ENCODE results near the gene MEF2C. TPM values are rescaled to one million over a fixed set of nuclear protein-coding genes. Genes with fewer than 3 reads are reported as not detected.

Gene MEF2C
- total RNA-seq, 2 donors from 2014 or later: 13.9 to 44.0 TPM

- Histone ChIP-seq H3K27me3 (replicated peaks; ENCODE audit: insufficient read depth) (no peaks in the 10 kb centered on the region), H3K4me3 (no peak overlapping the region), H3K4me1 (replicated peaks) (no peaks in the 10 kb centered on the region), H3K27ac (no peak overlapping the region), H3K36me3 (no peaks in the 10 kb centered on the region), H3K9me3 (no peaks in the 10 kb centered on the region)
- no peak for DNase-seq (ENCODE audit: low spot score)
- no peak for TF ChIP-seq POLR2A (IDR thresholded peaks at IDR 0.05)
- no peak for TF ChIP-seq POLR2AphosphoS5 (IDR thresholded peaks at IDR 0.05)
- no peak for TF ChIP-seq CTCF (IDR thresholded peaks at IDR 0.05)
- WGBS: 50% methylated on average over 5 of the region's 5 CpGs
- intact Hi-C loops (cut with DNase I): no loop called here
Observed at GRCh38 chr5:88740604-88741185, 142.3 kb downstream of the MEF2C start.

- no peaks in the 10 kb centered on the region for H3K27me3 ChIP-seq (replicated peaks; ENCODE audit: insufficient read depth)
- no peak for DNase-seq (ENCODE audit: low spot score)
- H3K4me3 ChIP-seq: no peak overlapping the region
- no peaks in the 10 kb centered on the region for H3K9me3 ChIP-seq
- H3K36me3 ChIP-seq: no peaks in the 10 kb centered on the region
- intact Hi-C loops (cut with DNase I): loop anchor here (10.0 kb wide), 1 partner anchor 1448 kb away; no protein-coding TSS in a partner anchor
- 96% methylated on average over 1 of the region's 2 CpGs for WGBS
- H3K27ac ChIP-seq: no peak overlapping the region
- H3K4me1 ChIP-seq (replicated peaks): no peaks in the 10 kb centered on the region
- TF ChIP-seq POLR2AphosphoS5 (IDR thresholded peaks at IDR 0.05) (no peak), POLR2A (IDR thresholded peaks at IDR 0.05) (no peak), CTCF (IDR thresholded peaks at IDR 0.05) (no peak)
Observed at GRCh38 chr5:88736494-88736893, 146.5 kb downstream of the MEF2C start.

GRCh38 chr5:88734983-88735382, 148.0 kb downstream of the MEF2C start:
- intact Hi-C loops (cut with DNase I): loop anchor here (5.0 to 10.0 kb wide), 2 partner anchors 147 to 1450 kb away; partner anchors contain the start of gene MEF2C

GRCh38 chr5:88734191-88734640, 148.8 kb downstream of the MEF2C start:
- Histone ChIP-seq H3K4me3 (no peak overlapping the region), H3K27ac (no peak overlapping the region), H3K27me3 (replicated peaks; ENCODE audit: insufficient read depth) (no peaks in the 10 kb centered on the region), H3K36me3 (no peaks in the 10 kb centered on the region), H3K4me1 (replicated peaks) (no peaks in the 10 kb centered on the region), H3K9me3 (no peaks in the 10 kb centered on the region)
- 83% methylated on average over 6 of the region's 6 CpGs for WGBS
- intact Hi-C loops (cut with DNase I): loop anchor here (5.0 to 10.0 kb wide), 2 partner anchors 148 to 1451 kb away; partner anchors contain the start of gene MEF2C
- DNase-seq (ENCODE audit: low spot score): no peak
- no peak for TF ChIP-seq POLR2A (IDR thresholded peaks at IDR 0.05)
- TF ChIP-seq POLR2AphosphoS5 (IDR thresholded peaks at IDR 0.05): no peak
- TF ChIP-seq CTCF (IDR thresholded peaks at IDR 0.05): no peak

More at GRCh38 chr5:88734983-88735382, 148.0 kb downstream of the MEF2C start:
- H3K4me1 ChIP-seq (replicated peaks): no peaks in the 10 kb centered on the region
- H3K9me3 ChIP-seq: no peaks in the 10 kb centered on the region
- H3K27me3 ChIP-seq (replicated peaks; ENCODE audit: insufficient read depth): no peaks in the 10 kb centered on the region
- H3K27ac ChIP-seq: no peak overlapping the region
- H3K36me3 ChIP-seq: no peaks in the 10 kb centered on the region
- no peak overlapping the region for H3K4me3 ChIP-seq
- TF ChIP-seq POLR2AphosphoS5 (IDR thresholded peaks at IDR 0.05) (no peak), POLR2A (IDR thresholded peaks at IDR 0.05) (no peak), CTCF (IDR thresholded peaks at IDR 0.05) (no peak)
- no peak for DNase-seq (ENCODE audit: low spot score)
- WGBS: 90% methylated on average over 7 of the region's 7 CpGs

GRCh38 chr5:88732862-88733261, 150.1 kb downstream of the MEF2C start:
- intact Hi-C loops (cut with DNase I): loop anchor here (5.0 to 10.0 kb wide), 2 partner anchors 149 to 1452 kb away; partner anchors contain the start of gene MEF2C
- 93% methylated on average over 2 of the region's 2 CpGs for WGBS
- no peaks in the 10 kb centered on the region for H3K4me1 ChIP-seq (replicated peaks)

More at GRCh38 chr5:88732862-88733261, 150.1 kb downstream of the MEF2C start:
- Histone ChIP-seq H3K27ac (no peak overlapping the region), H3K4me3 (no peak overlapping the region), H3K27me3 (replicated peaks; ENCODE audit: insufficient read depth) (no peaks in the 10 kb centered on the region), H3K9me3 (no peaks in the 10 kb centered on the region), H3K36me3 (no peaks in the 10 kb centered on the region)
- no peak for DNase-seq (ENCODE audit: low spot score)
- TF ChIP-seq POLR2AphosphoS5 (IDR thresholded peaks at IDR 0.05): no peak
- no peak for TF ChIP-seq POLR2A (IDR thresholded peaks at IDR 0.05)
- no peak for TF ChIP-seq CTCF (IDR thresholded peaks at IDR 0.05)
